DOHH2 (cell line): Measurements from ENCODE around the gene ZNF526.
"Not testable (repeated sequence)": the region's sequence is repeated elsewhere in the genome, so short reads cannot be mapped to it uniquely, and the experiment has no call there.

Source experiments
- EZH2phosphoT487 ChIP-seq: fragments of 200-600 bp; sonication (generic); IDR thresholded peaks from 2 replicates; pipeline ENCODE4 v1.6.1; 2017; ENCODE audit warnings: borderline replicate concordance, mild to moderate bottlenecking, antibody characterized with exemption, low read length, moderate library complexity, mixed read lengths
- TF ChIP-seq, protein P1 (sequence below): fragments of 200-600 bp; sonication (generic); IDR thresholded peaks from one replicate; pipeline ENCODE4 v1.5.1; 2014; ENCODE audit warnings: antibody characterized with exemption, mild to moderate bottlenecking, low read depth, low read length; ENCODE audit not compliant: poor library complexity, severe bottlenecking

DNA sequence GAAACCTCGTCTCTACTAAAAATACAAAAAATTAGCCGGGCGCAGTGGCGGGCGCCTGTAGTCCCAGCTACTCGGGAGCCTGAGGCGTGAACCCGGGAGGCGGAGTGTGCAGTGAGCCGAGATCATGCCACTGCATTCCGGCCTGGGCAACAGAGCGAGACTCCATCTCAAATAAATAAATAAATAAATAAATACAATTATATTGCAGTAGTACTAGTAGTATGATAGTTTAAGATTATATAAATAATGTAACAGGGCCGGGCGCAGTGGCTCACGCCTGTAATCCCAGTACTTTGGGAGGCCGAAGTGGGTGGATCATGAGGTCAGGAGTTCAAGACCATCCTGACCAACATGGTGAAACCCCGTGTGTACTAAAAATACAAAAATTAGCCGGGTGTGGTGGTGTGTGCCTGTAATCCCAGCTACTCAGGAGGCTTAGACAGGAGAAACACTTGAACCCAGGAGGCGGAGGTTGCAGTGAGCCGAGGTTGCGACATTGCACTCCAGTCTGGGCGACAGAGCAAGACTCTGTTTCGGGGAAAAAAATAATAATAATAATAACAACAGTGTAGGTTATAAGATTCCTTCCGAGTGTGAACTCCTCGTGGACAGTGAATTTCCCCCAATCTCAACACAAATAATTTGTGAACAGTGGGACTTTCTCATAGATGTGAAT is 47.0 kb downstream of the ZNF526 start:
- TF ChIP-seq, protein P1, sequence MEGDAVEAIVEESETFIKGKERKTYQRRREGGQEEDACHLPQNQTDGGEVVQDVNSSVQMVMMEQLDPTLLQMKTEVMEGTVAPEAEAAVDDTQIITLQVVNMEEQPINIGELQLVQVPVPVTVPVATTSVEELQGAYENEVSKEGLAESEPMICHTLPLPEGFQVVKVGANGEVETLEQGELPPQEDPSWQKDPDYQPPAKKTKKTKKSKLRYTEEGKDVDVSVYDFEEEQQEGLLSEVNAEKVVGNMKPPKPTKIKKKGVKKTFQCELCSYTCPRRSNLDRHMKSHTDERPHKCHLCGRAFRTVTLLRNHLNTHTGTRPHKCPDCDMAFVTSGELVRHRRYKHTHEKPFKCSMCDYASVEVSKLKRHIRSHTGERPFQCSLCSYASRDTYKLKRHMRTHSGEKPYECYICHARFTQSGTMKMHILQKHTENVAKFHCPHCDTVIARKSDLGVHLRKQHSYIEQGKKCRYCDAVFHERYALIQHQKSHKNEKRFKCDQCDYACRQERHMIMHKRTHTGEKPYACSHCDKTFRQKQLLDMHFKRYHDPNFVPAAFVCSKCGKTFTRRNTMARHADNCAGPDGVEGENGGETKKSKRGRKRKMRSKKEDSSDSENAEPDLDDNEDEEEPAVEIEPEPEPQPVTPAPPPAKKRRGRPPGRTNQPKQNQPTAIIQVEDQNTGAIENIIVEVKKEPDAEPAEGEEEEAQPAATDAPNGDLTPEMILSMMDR: not testable (repeated sequence)
- TF ChIP-seq EZH2phosphoT487: not testable (repeated sequence)
